K562 treated with DMSO at 1 percent for 12 hours (cell line): ENCODE results near the gene ERFL. TPM values are rescaled to one million over a fixed set of nuclear protein-coding genes. Genes with fewer than 3 reads are reported as not detected.

Experiments used
- total RNA-seq: library from RNA; unstranded; fragments of 300-600 nt; gene quantifications from 2 replicates; pipeline ENCODE4 v1.2.3, GENCODE V29; 2022; ENCODE audit not compliant: insufficient read depth

Gene ERFL
- total RNA-seq: 0.41 and 0.53 TPM in 2 replicates

DNA sequence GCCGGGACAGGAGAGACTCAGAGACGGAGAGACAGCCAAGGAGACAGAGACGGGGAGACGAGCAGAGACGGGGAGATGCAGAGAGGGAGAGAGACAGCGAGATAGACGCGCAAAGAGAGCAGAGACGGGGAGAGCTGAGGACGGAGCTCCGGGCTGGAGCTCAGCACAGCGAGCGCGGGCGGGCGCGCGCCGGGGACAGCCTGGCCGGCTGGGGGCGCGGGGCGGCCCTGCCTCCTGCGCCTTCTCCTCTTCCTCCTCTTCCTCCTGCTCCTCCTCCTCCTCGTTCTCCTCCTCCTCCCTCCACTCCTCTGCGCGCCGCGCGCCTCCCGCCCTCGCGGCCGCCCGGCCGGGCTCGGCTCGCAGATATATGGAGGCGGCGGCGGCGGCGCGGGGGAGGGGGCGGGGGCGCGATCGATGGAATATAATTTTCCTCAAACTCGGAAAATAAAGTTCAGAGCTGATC, at the start of gene ERFL:
ERFL (minus strand) TSS at position 229 of the 463 bp plus-strand sequence. CDS start 15,530 bp downstream, outside the sequence.

DNA sequence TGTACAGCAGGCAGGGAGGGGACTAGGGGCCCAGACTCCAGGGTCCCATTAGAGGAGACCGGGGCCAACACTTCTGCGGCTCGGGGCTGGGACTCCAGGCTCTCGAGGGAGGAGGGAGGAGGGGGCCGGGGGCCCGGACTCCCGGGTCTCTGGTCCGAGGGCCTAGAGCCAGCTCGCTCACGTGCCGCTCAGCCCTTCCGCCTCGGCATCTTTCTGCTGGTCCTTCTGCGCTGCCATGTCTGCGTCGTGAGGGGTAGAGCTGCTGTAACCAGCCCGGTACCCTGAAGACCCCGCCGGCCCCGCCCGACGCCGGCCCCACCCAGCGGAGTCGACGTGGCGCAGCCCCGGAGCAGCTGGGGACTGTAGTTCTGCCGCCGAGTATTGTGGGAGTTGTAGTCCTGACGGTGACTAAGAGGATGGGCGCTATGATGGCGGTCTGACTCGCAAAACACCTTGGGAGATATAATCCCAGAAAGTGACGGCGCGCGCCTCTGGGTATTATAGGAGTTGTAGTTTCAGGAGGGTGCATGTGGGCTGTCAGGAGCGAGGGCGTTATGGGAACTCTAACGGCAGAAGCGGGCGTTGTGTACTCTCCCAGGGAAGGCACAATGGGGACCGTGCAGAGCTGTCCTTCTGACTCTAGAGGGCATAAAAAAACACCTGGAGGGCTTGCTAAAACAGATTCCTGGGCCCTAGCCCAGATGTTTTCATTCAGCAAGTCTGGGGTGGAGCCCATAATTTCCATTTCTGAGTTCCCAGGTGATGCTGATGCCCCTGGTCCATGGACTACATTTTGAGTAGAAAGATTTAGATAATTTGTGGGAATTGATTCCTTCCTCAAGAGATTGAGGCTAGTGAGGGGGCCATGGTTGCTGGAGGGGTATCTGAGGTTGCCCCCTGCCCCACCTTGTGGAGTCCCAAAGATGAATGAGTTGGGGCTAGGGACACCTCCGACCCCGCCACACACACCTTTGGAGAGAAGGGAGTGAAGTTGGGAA, 31.1 kb upstream of the ERFL start, which contains the start of gene RABAC1:
RABAC1 (minus strand) TSS at position 266 of the 998 bp plus-strand sequence; CDS start at position 237, 29 bp downstream.

DNA sequence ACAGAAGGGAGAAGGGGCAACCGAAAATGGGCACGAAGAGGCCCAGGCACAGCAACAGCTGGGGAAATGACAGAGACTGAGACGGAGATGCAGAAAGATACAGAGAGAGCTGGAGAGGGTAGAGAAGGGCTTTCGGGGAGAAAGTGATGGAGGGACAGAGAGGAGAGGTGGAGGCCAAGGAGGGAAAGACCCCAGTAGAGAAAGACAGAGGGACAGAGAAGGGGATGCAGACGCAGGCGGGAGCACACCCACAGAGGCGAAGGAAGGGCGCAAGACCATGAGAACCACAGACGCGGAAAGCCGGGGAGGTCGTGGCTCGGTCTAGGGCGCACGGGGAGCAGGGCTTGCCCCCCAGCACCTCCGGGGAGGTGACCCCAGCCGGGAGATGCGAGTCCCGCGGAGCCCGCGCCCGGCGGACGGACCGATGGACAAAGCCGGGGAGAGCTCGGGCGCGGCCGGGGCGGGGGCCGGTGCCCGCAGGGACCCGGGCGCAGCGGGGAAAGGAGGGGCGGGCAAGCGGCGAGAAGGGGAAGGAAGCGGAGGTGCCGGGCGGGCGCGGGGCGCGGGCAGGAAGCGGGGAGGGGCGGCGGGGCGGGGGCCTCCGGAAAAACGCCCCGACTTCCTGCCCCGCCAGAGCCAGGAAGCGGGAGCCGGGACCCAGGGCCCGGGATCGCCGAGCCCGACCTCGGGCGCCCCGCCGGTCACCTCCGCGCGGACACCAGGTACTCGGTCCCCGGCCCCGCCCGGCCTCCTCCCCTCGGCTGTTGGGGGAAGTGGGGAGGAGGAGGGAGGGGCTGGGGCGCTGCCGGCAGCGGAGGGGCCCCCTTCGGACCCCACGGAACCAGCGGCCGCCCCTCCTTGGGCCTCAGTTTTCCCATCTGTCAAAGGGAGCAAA, 45.4 kb downstream of the ERFL start, which contains the start of gene ARHGEF1:
ARHGEF1 (plus strand) TSS at position 617 of the 895 bp plus-strand sequence. CDS start 4,899 bp downstream, outside the sequence.

DNA sequence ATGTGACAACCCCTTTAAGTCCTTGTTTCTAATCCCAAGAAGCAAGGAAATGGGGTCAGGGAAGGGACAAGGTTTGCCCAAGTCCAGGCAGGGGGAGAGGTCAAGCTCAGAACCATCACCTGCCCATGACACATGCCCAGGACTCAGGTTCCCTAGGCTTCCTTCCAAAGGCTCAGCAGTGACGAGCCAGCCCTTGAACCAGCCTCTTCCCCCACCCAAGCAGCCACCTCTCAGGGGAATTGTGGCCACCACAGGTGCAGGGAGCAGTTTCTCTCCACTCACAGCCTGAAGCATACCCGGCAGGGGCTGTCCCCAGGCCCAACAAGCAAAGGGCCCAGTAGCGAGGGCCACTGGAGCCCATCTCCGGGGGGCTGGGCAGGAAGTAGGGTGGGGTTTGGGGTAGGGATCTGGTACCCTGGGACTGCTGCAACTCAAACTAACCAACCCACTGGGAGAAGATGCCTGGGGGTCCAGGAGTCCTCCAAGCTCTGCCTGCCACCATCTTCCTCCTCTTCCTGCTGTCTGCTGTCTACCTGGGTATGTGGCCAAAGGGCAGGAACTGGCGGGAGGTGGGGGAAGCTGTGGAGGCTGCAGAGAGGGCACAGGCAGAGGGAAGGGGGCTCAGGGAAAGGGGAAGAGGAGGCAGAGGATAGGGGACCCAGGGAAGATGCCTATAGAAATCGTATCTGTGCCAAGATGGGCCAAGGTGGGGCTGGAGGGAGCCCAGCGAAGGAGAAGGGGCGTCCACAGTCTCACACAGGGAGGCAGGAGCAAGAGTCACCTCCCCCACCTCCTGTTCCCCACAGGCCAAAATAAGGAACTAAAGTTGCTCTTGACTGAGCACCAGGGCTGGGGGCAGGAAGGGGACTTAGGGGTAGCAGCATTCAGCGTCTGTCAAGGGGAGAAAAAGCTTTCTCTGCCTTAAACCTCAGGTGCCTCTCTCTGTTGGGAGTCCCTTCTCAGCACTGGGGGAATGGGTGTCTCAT, 51.1 kb downstream of the ERFL start, which contains the start of gene CD79A:
CD79A (plus strand) TSS at position 433 of the 986 bp plus-strand sequence; CDS start at position 459, 26 bp downstream.

DNA sequence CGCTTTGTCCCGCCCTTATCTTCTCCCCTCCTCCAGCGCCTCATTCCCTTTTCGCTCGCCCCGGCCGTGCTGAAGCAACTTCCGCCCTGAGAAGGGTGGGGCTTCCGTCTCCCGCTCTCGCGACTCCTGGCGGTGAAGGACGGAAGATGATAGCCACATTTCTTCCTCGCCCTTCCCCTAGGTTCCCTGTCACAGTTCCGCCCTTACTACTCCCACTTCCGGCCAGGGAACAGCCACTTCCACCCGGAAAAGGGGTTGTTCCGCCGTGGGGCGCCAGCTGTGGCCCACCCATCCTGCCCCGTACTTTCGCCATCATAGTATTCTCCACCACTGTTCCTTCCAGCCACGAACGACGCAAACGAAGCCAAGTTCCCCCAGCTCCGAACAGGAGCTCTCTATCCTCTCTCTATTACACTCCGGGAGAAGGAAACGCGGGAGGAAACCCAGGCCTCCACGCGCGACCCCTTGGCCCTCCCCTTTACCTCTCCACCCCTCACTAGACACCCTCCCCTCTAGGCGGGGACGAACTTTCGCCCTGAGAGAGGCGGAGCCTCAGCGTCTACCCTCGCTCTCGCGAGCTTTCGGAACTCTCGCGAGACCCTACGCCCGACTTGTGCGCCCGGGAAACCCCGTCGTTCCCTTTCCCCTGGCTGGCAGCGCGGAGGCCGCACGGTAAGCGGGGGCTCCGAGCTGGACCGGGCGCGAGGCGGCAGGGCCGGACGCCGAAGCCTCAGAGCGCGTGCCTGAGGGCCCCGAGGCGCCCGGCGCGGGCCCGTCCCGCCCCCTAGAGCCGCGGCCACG, 68.4 kb downstream of the ERFL start, which contains the start of gene RPS19:
RPS19 (plus strand) TSS at position 638 of the 801 bp plus-strand sequence. CDS start 520 bp downstream, outside the sequence.

Other genes with a start within 250 kb of the ERFL start
- gene CEACAM7, start 240.2 kb downstream of the ERFL start, total RNA-seq: not detected in 2 replicates
- not detected in 2 replicates for gene CEACAM5, start 219.8 kb downstream of the ERFL start, total RNA-seq
- gene CEACAM6, start 172.9 kb downstream of the ERFL start, total RNA-seq: not detected in 2 replicates
- gene CEACAM3, start 131.9 kb downstream of the ERFL start, total RNA-seq: not detected in 2 replicates
- not detected in 2 replicates for gene LYPD4, start 83.8 kb downstream of the ERFL start, total RNA-seq
- not detected in 2 replicates for gene DMRTC2, start 83.4 kb downstream of the ERFL start, total RNA-seq
- gene RPS19, start 68.2 kb downstream of the ERFL start, total RNA-seq: 3,742 and 5,945 TPM in 2 replicates
- gene CD79A, start 51.2 kb downstream of the ERFL start, total RNA-seq: not detected in 2 replicates
- 83.2 and 94.1 TPM in 2 replicates for gene ARHGEF1, start 45.3 kb downstream of the ERFL start, total RNA-seq
- gene RABAC1, start 30.9 kb upstream of the ERFL start, total RNA-seq: 140 and 218 TPM in 2 replicates
- gene ATP1A3, start 65.8 kb upstream of the ERFL start, total RNA-seq: 0.70 and 0.97 TPM in 2 replicates
- gene GRIK5, start 141.8 kb upstream of the ERFL start, total RNA-seq: 2.1 and 4.2 TPM in 2 replicates
- 16.1 and 22.8 TPM in 2 replicates for gene ZNF574, start 147.7 kb upstream of the ERFL start, total RNA-seq
- 0.16 and 0.28 TPM in 2 replicates for gene POU2F2, start 204.0 kb upstream of the ERFL start, total RNA-seq